GM12878 (cell line): ENCODE results near the gene CD84. TPM values are rescaled to one million over a fixed set of nuclear protein-coding genes. Genes with fewer than 3 reads are reported as not detected.

Experiments
- BCLAF1 ChIP-seq: fragments of 450-650 bp; IDR thresholded peaks from 2 replicates; pipeline ENCODE4 v1.6.1; 2017; ENCODE audit warnings: antibody characterized with exemption, mild to moderate bottlenecking, moderate library complexity
- BRCA1 ChIP-seq: IDR thresholded peaks from 2 replicates; pipeline ENCODE4 v1.6.1; 2011; ENCODE audit warnings: low read depth, low read length, improper control_type of control experiment
- CBX5 ChIP-seq: sonication (generic); IDR thresholded peaks from 2 replicates; pipeline ENCODE4 v1.6.1; 2016; ENCODE audit warnings: low read depth, moderate library complexity, mild to moderate bottlenecking, inconsistent platforms
- CHD1 ChIP-seq: IDR thresholded peaks from 2 replicates; pipeline ENCODE4 v1.6.1; 2012; ENCODE audit warnings: low read depth, low read length, improper control_type of control experiment
- GABPA ChIP-seq: IDR thresholded peaks from 2 replicates; pipeline ENCODE4 v1.6.1; 2014; ENCODE audit warnings: antibody characterized with exemption, low read depth, mild to moderate bottlenecking, inconsistent platforms
- GATAD2B ChIP-seq: fragments of 450-650 bp; conservative IDR thresholded peaks from 2 replicates; pipeline ENCODE4 v1.6.1; 2017; ENCODE audit warnings: low read depth, mild to moderate bottlenecking, moderate library complexity
- HCFC1 ChIP-seq: fragments of 150-350 bp; IDR thresholded peaks from 2 replicates; pipeline ENCODE4 v1.6.1; 2014; ENCODE audit warnings: low read length
- KDM1A ChIP-seq: fragments of 200-600 bp; sonication (generic); IDR thresholded peaks from 2 replicates; pipeline ENCODE4 v1.6.1; 2016; ENCODE audit warnings: borderline replicate concordance
- MEF2A ChIP-seq: IDR thresholded peaks from 2 replicates; pipeline ENCODE4 v1.6.1; 2011; ENCODE audit warnings: low read depth, mild to moderate bottlenecking, low read length, moderate library complexity; ENCODE audit not compliant: insufficient read depth
- MEF2B ChIP-seq: fragments of 450-650 bp; IDR thresholded peaks from 2 replicates; pipeline ENCODE4 v1.6.1; 2018; ENCODE audit warnings: mild to moderate bottlenecking, moderate library complexity; ENCODE audit not compliant: partially characterized antibody, poor library complexity, severe bottlenecking
- MLLT1 ChIP-seq: fragments of 450-650 bp; IDR thresholded peaks from 2 replicates; pipeline ENCODE4 v1.6.1; 2016; ENCODE audit warnings: mild to moderate bottlenecking
- MXI1 ChIP-seq: fragments of 150-350 bp; IDR thresholded peaks from 2 replicates; pipeline ENCODE4 v1.6.1; 2011; ENCODE audit warnings: low read depth, mild to moderate bottlenecking, inconsistent platforms, low read length, improper control_type of control experiment
- PRDM15 ChIP-seq: fragments of 450-650 bp; formaldehyde crosslinking; IDR thresholded peaks from 2 replicates; pipeline ENCODE4 v1.4.0; 2020; ENCODE audit warnings: mild to moderate bottlenecking, moderate library complexity
- RB1 ChIP-seq: fragments of 450-650 bp; formaldehyde crosslinking; IDR thresholded peaks from 2 replicates; pipeline ENCODE4 v1.6.1; 2017; ENCODE audit warnings: mild to moderate bottlenecking, borderline replicate concordance
- SMAD1 ChIP-seq: fragments of 450-650 bp; IDR thresholded peaks from 2 replicates; pipeline ENCODE4 v1.6.1; 2018; ENCODE audit warnings: mild to moderate bottlenecking, low read depth; ENCODE audit not compliant: partially characterized antibody
- SMARCA5 ChIP-seq: fragments of 450-650 bp; IDR thresholded peaks from 2 replicates; pipeline ENCODE4 v1.6.1; 2017; ENCODE audit warnings: mild to moderate bottlenecking
- STAT1 ChIP-seq: fragments of 450-650 bp; conservative IDR thresholded peaks from 2 replicates; pipeline ENCODE4 v1.6.1; 2014; ENCODE audit warnings: antibody characterized with exemption, mild to moderate bottlenecking
- TAF1 ChIP-seq: IDR thresholded peaks from 2 replicates; pipeline ENCODE4 v1.6.1; 2011; ENCODE audit warnings: mild to moderate bottlenecking, low read depth, low read length, borderline replicate concordance
- TCF12 ChIP-seq: IDR thresholded peaks from 2 replicates; pipeline ENCODE4 v1.6.1; 2011; ENCODE audit warnings: low read depth, mild to moderate bottlenecking, low read length
- TCF3 ChIP-seq: IDR thresholded peaks from 2 replicates; pipeline ENCODE4 v1.6.1; 2012; ENCODE audit warnings: low read depth, mild to moderate bottlenecking, low read length, borderline replicate concordance; ENCODE audit not compliant: insufficient read depth
- USF2 ChIP-seq: IDR thresholded peaks from 2 replicates; pipeline ENCODE4 v1.6.1; 2011; ENCODE audit warnings: low read depth, low read length, improper control_type of control experiment, borderline replicate concordance
- YBX1 ChIP-seq: fragments of 450-650 bp; IDR thresholded peaks from 2 replicates; pipeline ENCODE4 v1.6.1; 2016; ENCODE audit warnings: antibody characterized with exemption
- ZNF274 ChIP-seq: IDR thresholded peaks from one replicate; pipeline ENCODE4 v1.8.0; 2011; ENCODE audit not compliant: insufficient read length, insufficient read depth
- polyA plus RNA-seq, 11 experiments: library from polyadenylated mRNA; depleted of rRNA in 4 of 11; unstranded in 6 of 11; stranded (reverse) in 5 of 11; fragments of >200 nt; fragmentation: Nextera tagmentation in 4 of 11; fragmentation: Illumina TruSeq in 1 of 11; extraction: Ambion mirVana in 4 of 11; extraction: Trizol in 1 of 11; gene quantifications; 1 replicate in 1 of 11; 2 replicates in 10 of 11; pipeline versions ENCODE4 v1.2.1 to v1.2.3, GENCODE V29; 2011 to 2016; ENCODE audit warnings: inconsistent platforms in 2 of 11, missing spikeins in 2 of 11, low read depth in 1 of 11
- total RNA-seq, 4 experiments: library from RNA; depleted of rRNA in 3 of 4; stranded (reverse); fragments of >200 nt in 3 of 4; fragmentation: Illumina TruSeq in 1 of 4; extraction: Trizol in 1 of 4; gene quantifications; 2 replicates each; pipeline versions ENCODE4 v1.2.1 to v1.2.3, GENCODE V29; 2013 to 2021

The CD84 gene
- total and polyA plus RNA-seq, 10 of the 15 experiments (the other 5 are each of a cell fraction or from before 2014, with no cell fraction given), result 3.4 to 20.3 (median 11.7) TPM

GRCh38 chr1:160548960-160549664 lies 30.2 kb downstream of the CD84 start (continued):
- TF ChIP-seq GABPA (no peak), BCLAF1 (no peak), CHD1 (no peak), HCFC1 (no peak), MEF2A (no peak), SMARCA5 (no peak), TCF12 (peak; percentile 95), MLLT1 (no peak; the same call in none of the 2 replicates), KDM1A (no peak), YBX1 (0 out of 2 replicates have a peak, but pooled peaks have one; percentile 53), STAT1 (0 out of 2 replicates have a peak, but pooled peaks have one; percentile 32), USF2 (no peak), PRDM15 (CRISPR knock-in tag) (peak; percentile 71), CBX5 (no peak), MEF2B (no peak), MXI1 (no peak), TCF3 (peak; percentile 96), ZNF274 (no peak), GATAD2B (peak; percentile 98; the same call in 1 of the 2 replicates), TAF1 (peak; percentile 63), SMAD1 (no peak), BRCA1 (no peak), RB1 (no peak)
